Fibroblast of skin of right quadriceps (primary cell): ENCODE data around the gene RAB26.

Source experiments
- DNase-seq: peaks from one replicate; pipeline ENCODE4 v3.0.0-alpha.2; 2013

Gene RAB26

DNA sequence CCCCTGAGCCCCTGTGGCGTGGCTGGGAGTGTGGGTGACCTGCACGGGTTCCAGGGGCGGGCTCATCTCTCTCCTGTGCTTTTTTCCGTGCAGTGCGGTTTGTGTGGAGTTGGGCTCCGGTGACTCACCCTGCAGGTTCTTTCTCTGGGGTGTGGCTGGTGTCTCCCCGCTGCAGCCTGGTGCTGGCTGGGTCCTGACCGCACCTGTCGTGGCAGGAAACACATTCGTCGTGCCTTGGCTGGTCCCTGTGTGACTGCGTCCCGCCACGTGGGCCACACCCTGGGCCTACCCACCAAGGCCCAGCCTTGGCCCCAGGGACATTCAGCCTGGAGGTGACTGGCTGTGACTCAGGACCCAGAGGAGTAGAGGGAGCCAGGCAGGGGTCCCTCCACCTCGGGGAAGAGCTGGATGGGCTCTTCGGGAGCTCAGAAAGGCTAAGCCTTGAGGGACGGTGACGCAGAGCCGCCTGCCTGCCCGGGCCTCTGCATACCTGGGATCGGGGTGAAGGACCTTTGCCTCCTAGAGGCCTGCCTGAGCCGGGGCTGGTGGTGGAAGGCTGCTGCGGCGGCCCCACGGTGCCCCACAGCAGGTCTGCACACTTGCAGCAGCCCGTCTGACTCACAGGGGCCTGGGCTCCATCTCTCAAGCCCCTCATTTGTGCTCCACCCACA, 14.9 kb downstream of the RAB26 start:
- no peak for DNase-seq

DNA sequence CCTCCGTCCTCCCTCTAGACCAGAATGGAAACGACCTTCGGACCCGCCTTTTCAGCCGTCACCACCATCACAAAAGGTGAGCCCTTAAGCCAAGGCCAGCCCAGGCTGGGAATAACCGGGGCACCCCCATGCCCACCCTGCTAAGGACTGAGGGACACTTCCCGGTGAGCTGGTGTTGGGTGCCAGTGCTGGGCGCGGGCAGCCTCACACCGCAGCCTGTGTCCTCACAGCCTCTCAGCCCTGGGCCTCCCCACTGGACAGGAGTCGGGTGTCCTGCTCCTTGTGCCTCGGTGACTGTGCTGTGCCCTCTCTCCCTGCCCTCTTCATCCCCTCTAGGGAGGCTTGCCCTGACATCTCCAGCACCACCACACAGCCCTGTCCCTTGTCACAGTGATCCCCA, 17.4 kb downstream of the RAB26 start:
- DNase-seq = no peak

DNA sequence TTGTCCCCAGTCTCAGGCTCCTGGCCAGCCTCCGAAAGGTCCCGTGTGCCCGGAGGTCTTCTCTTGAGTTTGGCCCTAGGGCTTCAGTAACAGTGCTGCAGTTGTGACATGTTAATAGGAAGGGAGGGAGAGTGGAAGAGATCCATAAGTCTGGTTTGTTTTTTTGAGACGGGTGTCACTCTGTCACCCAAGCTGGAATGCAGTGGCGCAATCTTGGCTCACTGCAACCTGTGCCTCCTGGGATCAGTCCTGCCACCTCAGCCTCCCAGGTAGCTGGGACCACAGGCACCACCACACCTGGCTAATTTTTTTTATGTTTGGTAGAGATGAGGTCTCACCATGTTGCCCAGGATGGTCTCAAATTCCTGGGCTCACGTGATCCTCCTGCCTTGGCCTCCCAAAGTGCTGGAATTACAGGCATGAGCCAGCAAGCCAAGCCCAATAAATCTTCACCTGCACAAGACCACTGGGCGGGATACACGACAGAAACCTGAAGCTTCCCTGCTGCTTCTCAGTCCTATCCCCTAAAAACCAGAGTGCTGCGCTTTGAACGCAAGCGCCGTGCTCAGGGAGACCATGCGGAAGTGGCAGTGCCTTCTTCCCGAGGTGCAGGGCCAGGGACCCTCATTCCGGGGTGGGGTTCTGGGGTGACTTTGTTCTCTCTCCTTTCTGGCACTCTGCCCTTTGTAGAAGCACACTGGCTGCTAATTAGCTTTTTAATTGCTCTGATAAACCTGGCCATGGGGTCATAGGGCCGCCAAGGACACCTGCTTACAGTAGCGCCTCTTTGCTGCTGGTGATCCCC, 18.0 kb downstream of the RAB26 start:
- no peak for DNase-seq

GRCh38 chr16:2167068-2167638, 18.7 kb downstream of the RAB26 start:
- no peak for DNase-seq

DNA sequence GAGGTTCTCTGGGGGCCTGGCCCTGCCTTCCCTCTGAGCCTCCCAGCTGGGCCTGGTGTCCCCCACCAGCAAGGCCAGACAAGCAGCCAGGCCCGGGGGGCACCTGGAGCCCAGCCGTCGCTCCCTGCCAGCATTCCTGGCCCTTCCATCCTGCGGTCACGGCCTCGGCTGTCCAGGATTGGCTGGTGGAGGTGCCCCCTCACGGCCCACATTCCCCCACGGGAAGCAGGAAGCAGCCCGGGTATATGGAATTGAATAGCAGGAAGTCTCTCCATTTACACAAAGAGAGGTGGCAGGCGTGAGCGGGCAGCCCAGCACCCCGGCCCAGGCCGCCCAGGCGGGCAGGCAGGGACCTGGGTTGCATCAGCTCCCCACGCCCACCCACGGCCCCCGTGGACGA, 21.7 kb downstream of the RAB26 start:
- no peak for DNase-seq

DNA sequence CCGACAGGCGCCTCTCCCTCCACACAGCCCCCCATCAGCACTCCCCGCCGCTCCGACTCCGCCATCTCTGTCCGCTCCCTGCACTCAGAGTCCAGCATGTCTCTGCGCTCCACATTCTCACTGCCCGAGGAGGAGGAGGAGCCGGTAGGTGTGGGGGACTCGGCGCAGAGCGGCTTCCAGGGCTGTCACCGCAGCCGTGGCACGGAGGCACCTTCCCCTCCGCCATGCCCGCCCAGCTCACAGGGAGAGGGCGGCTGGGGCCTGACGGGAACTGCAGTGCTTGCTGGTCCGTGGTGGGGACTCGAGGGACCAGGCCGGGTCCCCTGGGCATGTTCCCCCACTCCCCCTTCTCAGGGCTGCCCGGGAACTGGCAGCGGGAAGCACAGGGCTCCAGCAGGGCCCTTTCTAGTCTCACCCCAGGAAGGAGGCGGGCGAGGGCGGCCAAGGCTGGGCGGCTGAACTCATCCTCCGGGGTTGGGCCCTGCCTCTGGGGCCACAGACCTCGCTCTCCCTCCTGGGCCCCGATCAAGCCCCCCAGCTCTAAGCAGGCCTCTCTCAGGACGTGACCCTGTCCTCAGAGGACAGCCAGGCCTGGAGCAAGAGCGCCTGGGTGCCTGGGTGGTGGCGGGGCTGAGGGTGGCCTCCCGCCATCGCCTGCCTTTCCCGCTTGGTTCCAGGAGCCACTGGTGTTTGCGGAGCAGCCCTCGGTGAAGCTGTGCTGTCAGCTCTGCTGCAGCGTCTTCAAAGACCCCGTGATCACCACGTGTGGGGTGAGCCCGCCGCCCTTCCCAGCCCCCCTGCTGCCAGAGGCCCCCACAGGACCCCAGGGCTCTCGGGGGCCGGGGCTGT, 22.4 kb downstream of the RAB26 start:
- no peak for DNase-seq

DNA sequence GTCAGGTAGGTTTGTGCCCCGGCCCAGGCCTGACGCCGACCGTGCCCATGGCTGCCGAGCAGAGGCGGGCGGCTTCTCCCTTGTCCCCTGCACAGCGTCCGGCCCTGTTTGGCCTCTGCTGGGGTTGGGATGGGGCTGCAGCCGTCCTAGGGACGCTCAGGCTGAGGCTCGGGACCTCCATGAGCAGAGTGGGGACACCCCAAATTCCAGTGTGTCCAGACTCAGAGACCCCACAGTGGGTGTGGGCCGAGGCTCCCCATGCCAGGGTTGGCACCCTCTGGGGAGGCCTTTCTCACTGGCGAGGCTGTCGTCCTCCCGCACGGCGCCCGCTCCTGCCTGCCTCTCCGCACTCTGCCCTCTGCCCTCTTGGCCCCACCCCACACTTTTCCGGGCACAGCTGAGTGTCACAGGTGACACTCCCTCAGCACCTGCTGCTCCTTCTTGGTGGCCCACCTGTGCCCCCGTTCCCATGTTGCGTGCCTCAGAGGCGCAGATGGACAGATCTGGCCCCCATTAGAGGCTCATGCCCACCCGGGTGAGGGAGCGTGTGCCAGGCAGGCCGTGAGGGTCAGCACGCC, 23.3 kb downstream of the RAB26 start:
- DNase-seq = no peak

- no peak for DNase-seq
Observed at GRCh38 chr16:2172688-2173335, 24.4 kb downstream of the RAB26 start.

- no peak for DNase-seq
Observed at GRCh38 chr16:2173366-2173765, 24.9 kb downstream of the RAB26 start.

DNA sequence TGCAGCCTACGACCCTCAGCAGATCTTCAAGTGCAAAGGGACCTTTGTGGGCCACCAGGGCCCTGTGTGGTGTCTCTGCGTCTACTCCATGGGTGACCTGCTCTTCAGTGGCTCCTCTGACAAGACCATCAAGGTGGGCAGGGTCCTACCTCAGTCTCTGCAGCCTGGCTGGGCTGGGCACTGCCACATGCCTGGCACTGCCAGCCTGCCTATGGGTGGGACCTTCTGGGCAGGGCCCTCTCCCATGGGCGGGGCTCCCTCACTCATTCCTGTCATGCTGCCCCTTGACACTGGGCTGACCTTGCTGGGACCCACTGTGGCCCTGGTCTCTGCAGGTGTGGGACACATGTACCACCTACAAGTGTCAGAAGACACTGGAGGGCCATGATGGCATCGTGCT, 25.5 kb downstream of the RAB26 start:
- no peak for DNase-seq

DNA sequence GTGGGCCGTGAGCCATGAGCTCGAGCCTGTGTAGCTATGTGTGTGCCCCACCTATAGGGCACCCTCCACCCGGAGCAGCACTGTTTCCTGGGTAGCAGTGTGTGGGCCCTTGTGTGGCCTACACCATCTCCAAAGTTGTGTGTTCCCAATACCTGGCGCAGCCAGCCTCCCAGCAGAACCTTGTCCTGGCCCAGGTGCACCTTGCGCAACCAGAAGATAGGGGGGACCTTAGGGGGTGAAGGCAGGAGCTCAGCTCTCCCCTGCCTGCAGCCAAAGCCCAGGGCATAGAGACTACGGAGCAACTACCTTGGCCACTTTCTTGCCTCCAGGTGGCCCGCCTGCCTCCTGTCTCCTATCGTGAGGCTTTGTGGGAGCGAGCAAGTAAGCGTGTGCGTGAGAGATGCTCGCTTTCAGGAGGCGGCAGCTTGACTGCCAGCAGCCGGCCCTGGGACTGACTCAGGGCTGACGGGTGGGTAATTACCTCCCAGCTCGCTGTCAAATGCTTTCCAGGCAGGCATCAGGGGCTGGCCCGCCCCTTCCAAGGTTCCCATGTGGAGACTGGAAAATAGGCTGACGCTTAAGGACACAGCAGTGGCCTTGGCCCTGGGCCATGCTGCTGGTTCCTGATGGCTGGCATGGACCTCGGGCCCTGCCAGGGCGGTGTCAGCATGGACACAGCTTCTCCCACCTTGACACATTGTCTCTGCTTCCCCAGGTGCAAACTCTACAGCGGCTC, 26.1 kb downstream of the RAB26 start:
- no peak for DNase-seq

DNA sequence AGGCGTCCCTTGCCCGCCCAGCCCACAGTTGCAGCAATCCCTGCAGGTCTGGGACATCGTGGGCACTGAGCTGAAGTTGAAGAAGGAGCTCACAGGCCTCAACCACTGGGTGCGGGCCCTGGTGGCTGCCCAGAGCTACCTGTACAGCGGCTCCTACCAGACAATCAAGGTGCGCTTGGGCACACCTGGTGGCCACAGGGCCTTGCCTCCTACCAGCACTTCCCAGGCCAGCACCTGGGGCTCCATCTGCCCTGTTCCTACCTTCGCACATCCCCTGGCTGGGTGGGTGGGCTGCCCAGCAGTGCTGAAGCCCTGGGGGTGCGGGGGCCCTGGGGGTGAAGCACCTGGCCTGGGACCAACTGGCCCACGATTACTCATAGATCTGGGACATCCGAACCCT, 27.0 kb downstream of the RAB26 start:
- no peak for DNase-seq

DNA sequence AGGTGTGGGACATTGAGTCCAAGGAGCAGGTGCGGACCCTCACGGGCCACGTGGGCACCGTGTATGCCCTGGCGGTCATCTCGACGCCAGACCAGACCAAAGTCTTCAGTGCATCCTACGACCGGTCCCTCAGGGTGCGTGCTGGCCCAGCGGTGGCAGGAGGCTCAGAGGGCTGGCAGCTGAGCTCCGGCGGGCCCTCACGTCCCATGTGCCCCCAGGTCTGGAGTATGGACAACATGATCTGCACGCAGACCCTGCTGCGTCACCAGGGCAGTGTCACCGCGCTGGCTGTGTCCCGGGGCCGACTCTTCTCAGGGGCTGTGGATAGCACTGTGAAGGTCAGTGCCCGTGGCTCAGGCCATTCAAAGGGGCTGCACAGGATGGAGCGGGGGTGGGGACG, 27.6 kb downstream of the RAB26 start:
- DNase-seq = no peak

- DNase-seq = no peak
Observed at GRCh38 chr16:2177101-2177500, 28.7 kb downstream of the RAB26 start.

GRCh38 chr16:2177561-2177960, 29.1 kb downstream of the RAB26 start:
- DNase-seq = no peak

- peak; percentile 46 for DNase-seq
Observed at GRCh38 chr16:2178321-2179106, 30.1 kb downstream of the RAB26 start.

- DNase-seq = no peak
Observed at GRCh38 chr16:2179107-2179501, 30.7 kb downstream of the RAB26 start.

GRCh38 chr16:2179576-2179975, 31.2 kb downstream of the RAB26 start:
- DNase-seq = no peak

- DNase-seq = no peak
Observed at GRCh38 chr16:2180461-2180860, 32.0 kb downstream of the RAB26 start.

DNA sequence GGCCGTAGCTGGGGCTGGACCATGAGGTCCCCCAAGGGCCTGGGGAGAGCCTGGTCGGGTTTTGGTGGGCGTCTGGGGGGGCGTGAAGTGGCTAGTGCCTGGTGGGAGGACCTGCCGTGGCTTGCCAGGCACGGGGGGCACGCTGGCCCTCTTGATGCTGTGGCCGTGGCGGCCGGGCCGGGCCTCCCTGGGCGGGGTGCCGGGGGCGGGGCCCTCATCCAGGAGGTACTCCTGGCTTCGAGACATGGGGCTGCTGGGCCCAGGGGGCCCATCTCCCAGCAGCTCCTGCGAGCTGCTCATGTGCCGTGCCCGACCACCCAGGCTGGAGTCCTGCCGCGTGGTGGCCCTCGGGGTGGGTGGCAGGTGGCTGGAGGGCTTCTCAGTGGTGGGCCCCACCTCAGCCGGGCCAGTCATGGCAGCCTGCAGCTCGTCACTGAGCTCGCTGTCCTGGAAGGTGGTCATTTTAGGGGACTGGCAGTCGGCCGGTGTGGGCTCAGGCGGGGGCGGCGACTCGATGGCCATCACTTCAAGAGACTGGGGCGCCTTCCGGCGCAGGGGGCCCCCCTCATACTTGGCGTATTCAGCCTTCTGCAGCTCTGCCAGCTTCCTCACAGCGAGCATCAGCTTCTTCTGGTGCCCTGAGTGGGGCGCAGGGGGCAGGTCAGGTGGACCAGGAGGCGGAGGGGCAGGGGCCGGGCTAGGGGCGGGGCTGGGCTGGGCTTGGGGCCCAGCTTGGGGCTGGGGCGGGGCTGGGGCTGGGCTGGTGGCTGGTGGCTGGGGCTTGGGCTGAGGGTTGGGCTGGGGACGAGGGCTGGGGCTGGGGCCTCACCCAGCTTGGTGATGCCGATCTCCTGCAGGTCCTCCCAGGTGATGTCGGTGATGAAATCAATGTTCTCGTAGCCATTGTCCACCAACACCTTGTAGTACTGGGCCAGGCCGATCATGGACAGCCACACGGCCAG, 32.8 kb downstream of the RAB26 start:
- no peak for DNase-seq
